Vagina (tissue), 2 donors: ENCODE measurements around the gene REEP1.

Source experiments
- POLR2A ChIP-seq, 2 donors: fragments of 450-650 bp; IDR thresholded peaks; one replicate each; pipeline ENCODE4 v1.6.1; 2017; ENCODE audit warnings: antibody characterized with exemption in 2 of 2, mild to moderate bottlenecking in 2 of 2, moderate library complexity in 2 of 2
- TF ChIP-seq, protein P1 (sequence below), 3 experiments: fragments of 450-650 bp in 2 of 3; fragments of 200-600 bp in 1 of 3; sonication (generic) in 1 of 3; IDR thresholded peaks; one replicate each; pipeline ENCODE4 v1.5.1; 2017 to 2019; ENCODE audit warnings: antibody characterized with exemption in 3 of 3, mild to moderate bottlenecking in 2 of 3, moderate library complexity in 2 of 3

DNA sequence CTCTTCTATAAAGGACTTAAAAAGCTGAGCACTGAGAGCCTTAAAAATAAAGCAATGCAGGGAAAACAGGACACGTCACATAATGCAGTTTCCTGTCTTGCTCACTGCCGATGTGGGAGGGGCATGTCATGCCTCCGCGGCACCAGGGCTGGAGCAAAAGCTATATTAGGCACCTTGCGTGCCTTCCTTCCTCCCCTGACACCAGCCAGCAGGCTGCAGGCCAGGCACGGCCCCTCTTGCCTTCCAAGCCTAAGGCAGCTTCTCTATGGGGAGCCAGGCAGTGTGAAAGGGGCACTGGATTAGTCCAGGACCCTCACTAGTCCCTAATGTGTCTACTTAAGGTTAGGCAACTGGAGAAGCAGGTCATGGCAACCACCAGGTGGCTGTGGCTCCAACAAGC lies 111.8 kb downstream of the REEP1 start:
- TF ChIP-seq, protein P1, sequence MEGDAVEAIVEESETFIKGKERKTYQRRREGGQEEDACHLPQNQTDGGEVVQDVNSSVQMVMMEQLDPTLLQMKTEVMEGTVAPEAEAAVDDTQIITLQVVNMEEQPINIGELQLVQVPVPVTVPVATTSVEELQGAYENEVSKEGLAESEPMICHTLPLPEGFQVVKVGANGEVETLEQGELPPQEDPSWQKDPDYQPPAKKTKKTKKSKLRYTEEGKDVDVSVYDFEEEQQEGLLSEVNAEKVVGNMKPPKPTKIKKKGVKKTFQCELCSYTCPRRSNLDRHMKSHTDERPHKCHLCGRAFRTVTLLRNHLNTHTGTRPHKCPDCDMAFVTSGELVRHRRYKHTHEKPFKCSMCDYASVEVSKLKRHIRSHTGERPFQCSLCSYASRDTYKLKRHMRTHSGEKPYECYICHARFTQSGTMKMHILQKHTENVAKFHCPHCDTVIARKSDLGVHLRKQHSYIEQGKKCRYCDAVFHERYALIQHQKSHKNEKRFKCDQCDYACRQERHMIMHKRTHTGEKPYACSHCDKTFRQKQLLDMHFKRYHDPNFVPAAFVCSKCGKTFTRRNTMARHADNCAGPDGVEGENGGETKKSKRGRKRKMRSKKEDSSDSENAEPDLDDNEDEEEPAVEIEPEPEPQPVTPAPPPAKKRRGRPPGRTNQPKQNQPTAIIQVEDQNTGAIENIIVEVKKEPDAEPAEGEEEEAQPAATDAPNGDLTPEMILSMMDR (IDR thresholded peaks at IDR 0.05) = no peak
- TF ChIP-seq POLR2A (IDR thresholded peaks at IDR 0.05) = no peak
